Activated CD8-positive, alpha-beta memory T cell treated with anti-CD3 and anti-CD28 coated beads, Interleukin-2, amount 10 ng/mL, durations not matched to agents 7 days and 5 days (primary cell): Measurements from ENCODE around the gene MTFR1L. TPM values are rescaled to one million over a fixed set of nuclear protein-coding genes. Genes with fewer than 3 reads are reported as not detected.

Source experiments
- ATAC-seq: fragments of 150-1000 bp; cut with Tn5 transposase; one replicate; pipeline ENCODE4 v1.10.0; 2021; ENCODE audit warnings: moderate library complexity
- CTCF ChIA-PET: fragments of 350-600 bp; sonication (Branson Sonifier 250); formaldehyde crosslinking; loops from one replicate; lab custom pipeline; 2021; ENCODE audit warnings: antibody characterized with exemption; lab: Charles Lee
- DNase-seq: peaks from one replicate; pipeline ENCODE4 v3.0.0-alpha.2; 2020
- H3K27ac Mint-ChIP-seq: one replicate; pipeline ENCODE4 v1.8.0; 2021; ENCODE audit warnings: mild to moderate bottlenecking, mixed read lengths
- H3K27me3 Mint-ChIP-seq: one replicate; pipeline ENCODE4 v1.8.0; 2021; ENCODE audit warnings: mixed read lengths
- H3K36me3 Mint-ChIP-seq: one replicate; pipeline ENCODE4 v1.8.0; 2021; ENCODE audit warnings: mild to moderate bottlenecking, mixed read lengths
- H3K4me1 Mint-ChIP-seq: one replicate; pipeline ENCODE4 v1.8.0; 2021; ENCODE audit warnings: mixed read lengths
- H3K4me3 Mint-ChIP-seq: one replicate; pipeline ENCODE4 v1.8.0; 2021; ENCODE audit warnings: mild to moderate bottlenecking, moderate library complexity, mixed read lengths
- H3K9me3 Mint-ChIP-seq: one replicate; pipeline ENCODE4 v1.8.0; 2022; ENCODE audit warnings: low read depth, mixed read lengths
- total RNA-seq, 2 experiments: library from RNA; stranded (reverse); gene quantifications; one replicate each; pipeline ENCODE4 v1.2.3, GENCODE V29; 2021

The MTFR1L gene
- total RNA-seq, 2 experiments from 2014 or later: 28.9 to 31.2 TPM

- H3K27me3 Mint-ChIP-seq: peaks cover 41% of the 10 kb centered on the region
These were observed 22.8 kb upstream of the MTFR1L start for GRCh38 chr1:25796811-25797458.

DNA sequence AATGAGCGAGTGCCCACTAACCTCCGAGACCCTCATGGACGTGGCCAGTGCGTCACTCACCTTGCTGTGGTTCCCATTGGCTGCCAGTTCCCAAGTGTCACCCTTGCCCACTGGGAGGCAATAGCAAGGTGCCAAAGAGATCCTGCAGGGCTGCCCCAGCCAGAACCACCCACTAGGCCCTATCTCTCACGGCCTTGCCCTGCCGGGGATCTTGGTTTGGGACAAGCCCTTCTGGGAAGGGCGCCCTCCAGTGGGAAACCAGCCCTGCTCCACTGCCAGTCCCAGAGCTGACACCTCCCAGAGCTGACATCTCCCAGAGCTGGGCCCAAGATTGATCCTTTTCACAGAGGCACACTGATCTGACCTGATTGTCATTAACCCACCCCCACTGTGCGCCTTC lies 21.8 kb upstream of the MTFR1L start:
- no peak for DNase-seq
- peaks cover 50% of the 10 kb centered on the region for H3K27me3 Mint-ChIP-seq
- H3K27ac Mint-ChIP-seq: no peak overlapping the region
- CTCF ChIA-PET: interaction anchor here (0.6 to 6.5 kb wide), 12 partner anchors 12 to 277 kb away, joined by 3 to 75 read pairs (median 4); partner anchors contain the start of genes LDLRAP1 and MAN1C1
- no peak for ATAC-seq
- no peaks in the 10 kb centered on the region for H3K9me3 Mint-ChIP-seq
- no peaks in the 10 kb centered on the region for H3K36me3 Mint-ChIP-seq
- no peak overlapping the region for H3K4me3 Mint-ChIP-seq
- peaks cover 34% of the 10 kb centered on the region for H3K4me1 Mint-ChIP-seq

More at GRCh38 chr1:25796811-25797458, 22.8 kb upstream of the MTFR1L start:
- DNase-seq: peak; percentile 87
- Mint-ChIP-seq H3K36me3 (no peaks in the 10 kb centered on the region), H3K9me3 (no peaks in the 10 kb centered on the region), H3K4me3 (peak overlapping the region; percentile 8), H3K27ac (peak overlapping the region; percentile 20), H3K4me1 (peaks cover 26% of the 10 kb centered on the region)
- CTCF ChIA-PET: interaction anchor here (0.7 to 6.5 kb wide), 11 partner anchors 12 to 243 kb away, joined by 3 to 75 read pairs (median 4); no protein-coding TSS in a partner anchor
- peak; percentile 73 for ATAC-seq

GRCh38 chr1:25798666-25799351 lies 20.9 kb upstream of the MTFR1L start:
- Mint-ChIP-seq H3K4me1 (peaks cover 37% of the 10 kb centered on the region), H3K27ac (no peak overlapping the region), H3K4me3 (no peak overlapping the region), H3K9me3 (no peaks in the 10 kb centered on the region), H3K27me3 (peaks cover 54% of the 10 kb centered on the region), H3K36me3 (no peaks in the 10 kb centered on the region)
- DNase-seq (no peak), ATAC-seq (no peak)
- CTCF ChIA-PET: interaction anchor here (0.6 to 6.5 kb wide), 11 partner anchors 11 to 278 kb away, joined by 3 to 75 read pairs (median 4); partner anchors contain the start of genes LDLRAP1 and MAN1C1

- Mint-ChIP-seq H3K27me3 (peaks cover 53% of the 10 kb centered on the region), H3K36me3 (no peaks in the 10 kb centered on the region), H3K4me3 (peak overlapping the region; percentile 37), H3K9me3 (no peaks in the 10 kb centered on the region), H3K27ac (no peak overlapping the region), H3K4me1 (peaks cover 41% of the 10 kb centered on the region)
- DNase-seq (no peak), ATAC-seq (no peak)
- CTCF ChIA-PET: interaction anchor here (1.1 to 6.5 kb wide), 4 partner anchors 10 to 256 kb away, joined by 3 to 75 read pairs (median 4); partner anchors contain the start of gene LDLRAP1
These were observed 20.3 kb upstream of the MTFR1L start for GRCh38 chr1:25799352-25799934.

DNA sequence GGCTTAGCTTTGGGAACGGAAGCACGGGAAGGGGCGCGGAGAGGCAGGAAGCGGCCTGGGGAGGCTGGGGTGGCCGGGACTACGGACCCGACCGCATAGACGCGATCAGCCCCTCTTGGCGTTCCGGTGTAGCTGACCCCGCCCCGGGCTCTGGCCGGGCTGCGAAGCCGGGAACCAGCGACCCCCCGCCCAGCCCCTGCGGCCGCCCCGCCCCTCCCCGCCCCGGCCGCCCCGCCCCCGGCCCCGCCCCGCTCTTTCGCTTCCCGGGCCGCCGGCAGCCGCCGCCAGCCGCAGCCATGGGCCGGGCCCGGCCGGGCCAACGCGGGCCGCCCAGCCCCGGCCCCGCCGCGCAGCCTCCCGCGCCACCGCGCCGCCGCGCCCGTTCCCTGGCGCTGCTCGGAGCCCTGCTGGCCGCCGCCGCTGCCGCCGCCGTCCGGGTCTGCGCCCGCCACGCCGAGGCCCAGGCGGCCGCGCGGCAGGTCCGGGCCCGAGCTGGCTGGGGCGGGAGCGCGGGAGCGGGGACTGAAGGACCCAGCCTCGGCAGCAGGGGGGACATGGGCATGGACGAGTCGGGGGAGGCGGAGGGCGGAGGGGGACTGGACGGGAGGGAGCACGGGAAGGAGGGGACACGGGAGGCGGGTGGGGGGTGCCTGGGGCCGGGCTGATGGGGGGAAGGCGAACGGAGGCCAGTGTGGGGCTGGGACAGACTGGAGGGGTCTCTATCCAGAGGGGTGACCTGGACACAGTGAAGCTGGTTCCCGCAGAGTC lies 19.6 kb upstream of the MTFR1L start, which contains the start of gene SELENON:
Gene SELENON, plus strand, starts transcription at position 259 of the 768 bp plus-strand sequence. Its CDS starts 38 bp downstream, at position 297.
- H3K27me3 Mint-ChIP-seq: peaks cover 49% of the 10 kb centered on the region
- no peaks in the 10 kb centered on the region for H3K9me3 Mint-ChIP-seq
- DNase-seq: no peak
- H3K4me3 Mint-ChIP-seq: peak within 1 kb of the TSS; percentile 61
- H3K4me1 Mint-ChIP-seq: peaks cover 41% of the 10 kb centered on the region
- CTCF ChIA-PET: interaction anchor here (1.1 to 6.5 kb wide), 4 partner anchors 9 to 195 kb away, joined by 3 to 75 read pairs (median 19); no protein-coding TSS in a partner anchor
- peak; percentile 56 for ATAC-seq
- H3K36me3 Mint-ChIP-seq: no peaks in the 10 kb centered on the region
- H3K27ac Mint-ChIP-seq: no peak within 1 kb of the TSS

GRCh38 chr1:25800703-25801377 lies 18.9 kb upstream of the MTFR1L start:
- H3K4me3 Mint-ChIP-seq: peak overlapping the region; percentile 61
- peaks cover 44% of the 10 kb centered on the region for H3K27me3 Mint-ChIP-seq
- no peaks in the 10 kb centered on the region for H3K36me3 Mint-ChIP-seq
- no peak for DNase-seq
- H3K27ac Mint-ChIP-seq: no peak overlapping the region
- H3K4me1 Mint-ChIP-seq: peaks cover 39% of the 10 kb centered on the region
- CTCF ChIA-PET: interaction anchor here (0.9 to 5.4 kb wide), 3 partner anchors 189 to 297 kb away, joined by 3 to 34 read pairs (median 4); no protein-coding TSS in a partner anchor
- ATAC-seq: no peak
- no peaks in the 10 kb centered on the region for H3K9me3 Mint-ChIP-seq

- H3K9me3 Mint-ChIP-seq: no peaks in the 10 kb centered on the region
- peaks cover 20% of the 10 kb centered on the region for H3K4me1 Mint-ChIP-seq
- DNase-seq (no peak), ATAC-seq (no peak)
- H3K27ac Mint-ChIP-seq: no peak overlapping the region
- H3K27me3 Mint-ChIP-seq: peaks cover 37% of the 10 kb centered on the region
- H3K36me3 Mint-ChIP-seq: no peaks in the 10 kb centered on the region
- H3K4me3 Mint-ChIP-seq: no peak overlapping the region
- CTCF ChIA-PET: interaction anchor here (1.2 to 5.4 kb wide), 3 partner anchors 8 to 196 kb away, joined by 3 to 34 read pairs (median 9); no protein-coding TSS in a partner anchor
These were observed 16.8 kb upstream of the MTFR1L start for GRCh38 chr1:25802915-25803314.

- CTCF ChIA-PET: interaction anchor here (5.4 kb wide), 1 partner anchor 194 kb away, joined by 34 read pairs; no protein-coding TSS in a partner anchor
- Mint-ChIP-seq H3K9me3 (no peaks in the 10 kb centered on the region), H3K4me3 (no peak overlapping the region), H3K36me3 (no peaks in the 10 kb centered on the region), H3K4me1 (peaks cover 20% of the 10 kb centered on the region), H3K27me3 (peaks cover 34% of the 10 kb centered on the region), H3K27ac (no peak overlapping the region)
- ATAC-seq (no peak), DNase-seq (no peak)
These were observed 16.4 kb upstream of the MTFR1L start for GRCh38 chr1:25803368-25803767.

DNA sequence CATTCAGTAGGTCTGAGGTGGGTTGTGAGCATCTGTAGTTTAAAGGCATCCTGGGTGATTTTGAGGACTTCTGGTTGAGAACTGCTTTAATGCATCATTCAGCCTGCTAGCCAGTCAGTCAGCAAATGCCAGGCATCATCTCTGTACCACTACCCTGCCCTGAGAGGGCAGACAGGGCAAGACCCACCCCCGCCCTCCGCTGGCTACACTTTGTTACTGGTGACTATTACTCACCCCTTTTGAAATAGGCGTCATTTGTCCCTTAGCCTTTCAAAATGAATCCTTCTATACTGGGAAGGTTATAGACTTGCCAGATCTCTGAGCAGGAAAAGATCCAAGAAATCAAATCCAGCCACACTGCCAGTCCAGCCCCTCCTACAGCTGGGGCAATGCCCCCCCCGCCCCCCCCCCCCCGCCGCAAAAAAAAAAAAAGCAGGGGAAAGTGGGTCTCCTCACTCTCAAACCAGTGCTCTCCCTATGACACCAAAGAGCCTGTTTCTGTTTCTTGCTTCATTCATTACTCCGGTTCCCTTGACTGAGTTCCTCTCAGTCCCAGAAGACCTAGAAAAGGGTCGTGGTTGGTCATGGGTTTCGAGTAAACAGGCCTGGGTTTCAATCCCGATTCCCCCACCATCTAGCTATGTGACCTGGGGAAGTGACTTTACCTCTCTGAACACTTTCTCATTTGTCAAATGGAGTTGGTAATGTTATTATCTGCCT lies 15.3 kb upstream of the MTFR1L start:
- Mint-ChIP-seq H3K27ac (no peak overlapping the region), H3K36me3 (no peaks in the 10 kb centered on the region), H3K4me1 (peaks cover 20% of the 10 kb centered on the region), H3K27me3 (peaks cover 29% of the 10 kb centered on the region), H3K9me3 (no peaks in the 10 kb centered on the region), H3K4me3 (no peak overlapping the region)
- no peak for DNase-seq
- CTCF ChIA-PET: interaction anchor here (1.0 to 5.4 kb wide), 3 partner anchors 10 to 284 kb away, joined by 4 to 34 read pairs (median 4); no protein-coding TSS in a partner anchor
- no peak for ATAC-seq

DNA sequence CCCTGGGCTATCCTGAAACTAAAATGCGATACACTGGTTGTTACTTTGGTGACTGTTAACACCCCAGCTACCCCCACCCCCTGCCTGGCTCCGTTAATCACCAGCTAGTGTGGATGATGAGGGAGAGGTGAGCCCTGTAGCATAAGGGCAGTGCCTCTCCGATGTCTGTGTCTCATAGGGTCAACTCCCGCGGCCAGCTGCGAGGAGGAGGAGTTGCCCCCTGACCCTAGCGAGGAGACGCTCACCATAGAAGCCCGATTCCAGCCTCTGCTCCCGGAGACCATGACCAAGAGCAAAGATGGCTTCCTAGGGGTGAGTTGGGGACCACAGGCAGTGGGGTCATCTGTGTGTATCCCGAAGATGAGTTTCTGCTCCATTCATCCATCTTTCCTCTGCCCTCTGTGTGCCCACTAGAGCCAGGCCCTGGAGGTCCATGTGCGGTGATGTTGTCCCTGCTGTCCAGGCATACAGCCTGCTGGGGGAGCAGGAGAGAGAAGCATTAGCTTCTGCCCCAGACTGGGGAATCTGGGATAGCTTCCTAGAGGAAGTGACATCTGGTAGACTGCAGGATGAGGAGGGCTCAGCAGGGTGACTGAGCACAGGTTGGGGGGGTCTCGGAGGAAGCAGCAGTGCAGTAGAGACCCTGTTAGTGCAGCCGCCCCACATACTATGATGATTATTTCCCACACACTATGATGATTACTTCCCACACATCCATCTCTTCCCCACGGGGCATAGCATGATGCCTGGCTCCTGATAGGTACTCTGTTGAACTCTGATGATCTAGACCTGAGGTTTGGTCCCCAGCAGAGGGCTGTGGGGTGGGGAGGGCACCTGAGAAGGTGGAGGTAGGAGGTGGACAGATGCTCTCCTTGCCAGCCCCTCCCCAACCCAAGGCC lies 14.5 kb upstream of the MTFR1L start:
- H3K27ac Mint-ChIP-seq: no peak overlapping the region
- H3K27me3 Mint-ChIP-seq: peaks cover 29% of the 10 kb centered on the region
- no peaks in the 10 kb centered on the region for H3K36me3 Mint-ChIP-seq
- CTCF ChIA-PET: interaction anchor here (1.0 to 5.4 kb wide), 3 partner anchors 11 to 284 kb away, joined by 4 to 34 read pairs (median 4); no protein-coding TSS in a partner anchor
- no peaks in the 10 kb centered on the region for H3K9me3 Mint-ChIP-seq
- DNase-seq: no peak
- H3K4me1 Mint-ChIP-seq: peaks cover 20% of the 10 kb centered on the region
- no peak overlapping the region for H3K4me3 Mint-ChIP-seq
- ATAC-seq: no peak

DNA sequence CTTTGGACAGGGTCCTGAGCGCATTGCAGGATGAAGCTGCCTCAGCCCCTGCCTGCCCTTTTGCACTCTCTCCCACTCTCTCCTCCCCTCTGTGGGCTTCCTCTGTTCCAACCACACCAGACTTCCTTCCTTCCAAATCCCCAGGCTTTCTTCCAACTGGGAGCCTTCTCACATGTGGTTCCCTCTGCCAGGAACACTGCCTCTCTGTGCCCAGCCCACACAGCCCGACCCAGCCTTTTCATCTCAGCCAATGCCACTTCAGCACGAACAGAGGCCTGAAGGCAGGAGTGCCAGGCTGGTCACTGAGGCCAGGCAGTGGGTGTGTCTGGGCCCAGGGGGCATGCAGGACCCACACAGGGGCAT lies 13.9 kb upstream of the MTFR1L start:
- no peaks in the 10 kb centered on the region for H3K9me3 Mint-ChIP-seq
- peaks cover 25% of the 10 kb centered on the region for H3K27me3 Mint-ChIP-seq
- no peak overlapping the region for H3K27ac Mint-ChIP-seq
- CTCF ChIA-PET: no interaction called here
- ATAC-seq (no peak), DNase-seq (no peak)
- H3K36me3 Mint-ChIP-seq: no peaks in the 10 kb centered on the region
- no peak overlapping the region for H3K4me3 Mint-ChIP-seq
- H3K4me1 Mint-ChIP-seq: peaks cover 15% of the 10 kb centered on the region
